SK-N-MC (cell line): ENCODE data around the gene NME4.

ENCODE experiments used
- EZH2 ChIP-seq: fragments of 200-600 bp; sonication (generic); IDR thresholded peaks from one replicate; pipeline ENCODE4 v1.6.1; 2017; ENCODE audit warnings: antibody characterized with exemption
- POLR2AphosphoS5 ChIP-seq: IDR thresholded peaks from 2 replicates; pipeline ENCODE4 v1.6.1; 2012; ENCODE audit warnings: mild to moderate bottlenecking, low read depth, low read length, borderline replicate concordance

DNA sequence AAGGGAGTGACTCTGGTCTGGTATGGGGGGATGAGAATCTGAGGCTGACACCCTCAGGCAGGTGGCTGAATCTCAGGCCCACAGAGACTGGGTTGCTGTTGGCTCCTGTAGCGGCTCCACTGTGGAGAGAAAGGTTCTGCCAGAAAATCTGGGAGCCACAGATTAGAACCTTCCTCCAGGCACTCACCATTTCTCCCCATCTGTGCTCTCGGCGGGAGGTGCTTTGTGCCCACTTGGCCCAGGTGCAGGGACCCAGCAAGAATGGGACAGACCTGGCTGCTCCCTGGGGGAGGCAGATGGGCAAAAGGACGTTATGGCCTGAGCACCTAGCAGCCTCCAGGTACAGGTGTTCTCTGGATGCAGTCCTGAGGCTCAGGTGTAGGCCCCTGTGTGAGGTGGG, 48.6 kb downstream of the NME4 start:
- no peak for TF ChIP-seq POLR2AphosphoS5
- TF ChIP-seq EZH2, result no peak
